K562 (cell line): Measurements from ENCODE around the gene ZNF565. TPM values are rescaled to one million over a fixed set of nuclear protein-coding genes. Genes with fewer than 3 reads are reported as not detected.
A peak's percentile ranks its signal among the peaks of the same experiment; 100 is the strongest.

ENCODE experiments used
- CC2D1A ChIP-seq: fragments of 450-650 bp; IDR thresholded peaks from 2 replicates; pipeline ENCODE4 v1.6.1; 2017; ENCODE audit warnings: mild to moderate bottlenecking
- CREB1 ChIP-seq, 2 experiments: sonication (generic) in 1 of 2; formaldehyde crosslinking in 1 of 2; IDR thresholded peaks; 2 replicates each; pipeline versions ENCODE4 v1.6.1 to v1.8.0; 2012 to 2022; ENCODE audit warnings: inconsistent platforms in 1 of 2, mild to moderate bottlenecking in 1 of 2, missing genetic modification reagents in 1 of 2, moderate library complexity in 1 of 2
- DIDO1 ChIP-seq: fragments of 450-650 bp; IDR thresholded peaks from 2 replicates; pipeline ENCODE4 v1.6.1; 2016; ENCODE audit warnings: low read depth, missing biosample characterization, missing genetic modification characterization
- EHMT2 ChIP-seq: fragments of 450-650 bp; IDR thresholded peaks from 2 replicates; pipeline ENCODE4 v1.6.1; 2018; ENCODE audit warnings: antibody characterized with exemption
- FOXP1 ChIP-seq: sonication (generic); formaldehyde crosslinking; IDR thresholded peaks from 2 replicates; pipeline ENCODE4 v1.8.0; 2022; ENCODE audit warnings: mild to moderate bottlenecking, missing genetic modification reagents
- GATA2 ChIP-seq: sonication (generic); formaldehyde crosslinking; IDR thresholded peaks from 2 replicates; pipeline ENCODE4 v1.4.0; 2020; ENCODE audit warnings: mild to moderate bottlenecking, missing genetic modification reagents
- HDGF ChIP-seq: fragments of 450-650 bp; IDR thresholded peaks from 2 replicates; pipeline ENCODE4 v1.6.1; 2016
- KAT8 ChIP-seq: fragments of 450-650 bp; IDR thresholded peaks from 2 replicates; pipeline ENCODE4 v1.6.1; 2016; ENCODE audit warnings: low read depth, mild to moderate bottlenecking
- MECOM ChIP-seq: fragments of 250-450 bp; sonication (Bioruptor Pico); IDR thresholded peaks from 2 replicates; pipeline ENCODE4 v1.8.0; 2022; ENCODE audit warnings: inconsistent platforms
- MTF1 ChIP-seq: fragments of 250-450 bp; sonication (Bioruptor Pico); IDR thresholded peaks from 2 replicates; pipeline ENCODE4 v1.9.0; 2021; ENCODE audit warnings: moderate library complexity, mild to moderate bottlenecking, inconsistent platforms, borderline replicate concordance
- NFYB ChIP-seq: IDR thresholded peaks from 2 replicates; pipeline ENCODE4 v1.6.1; 2011; ENCODE audit warnings: mild to moderate bottlenecking, moderate library complexity; ENCODE audit not compliant: insufficient read length; ENCODE audit errors: extremely low read depth
- PHB2 ChIP-seq: fragments of 450-650 bp; IDR thresholded peaks from 2 replicates; pipeline ENCODE4 v1.6.1; 2017; ENCODE audit warnings: low read depth
- TEAD4 ChIP-seq, 2 experiments: sonication (generic) in 1 of 2; formaldehyde crosslinking in 1 of 2; IDR thresholded peaks; 2 replicates each; pipeline versions ENCODE4 v1.6.1 to v1.8.0; 2012 to 2022; ENCODE audit warnings: borderline replicate concordance in 1 of 2, inconsistent platforms in 1 of 2, low read length in 1 of 2, mild to moderate bottlenecking in 1 of 2, missing genetic modification reagents in 1 of 2
- ZEB2 ChIP-seq: fragments of 450-650 bp; IDR thresholded peaks from 2 replicates; pipeline ENCODE4 v1.6.1; 2016
- polyA plus RNA-seq, 8 experiments: library from polyadenylated mRNA; depleted of rRNA in 4 of 8; stranded (reverse) in 5 of 8; unstranded in 3 of 8; fragments of >200 nt; fragmentation: Nextera tagmentation in 2 of 8; fragmentation: Illumina TruSeq in 1 of 8; extraction: Ambion mirVana in 2 of 8; extraction: Trizol in 1 of 8; gene quantifications; 2 replicates each; pipeline versions ENCODE4 v1.2.1 to v1.2.3, GENCODE V29; 2011 to 2014; ENCODE audit warnings: inconsistent platforms in 1 of 8, missing spikeins in 1 of 8
- total RNA-seq, 7 experiments: library from RNA; depleted of rRNA in 6 of 7; stranded (reverse); fragments of >200 nt in 6 of 7; fragmentation: Illumina TruSeq in 2 of 7; extraction: Trizol in 2 of 7; gene quantifications; 2 replicates each; pipeline versions ENCODE4 v1.2.1 to v1.2.3, GENCODE V29; 2011 to 2021; ENCODE audit warnings: low replicate concordance in 1 of 7
- TF ChIP-seq, protein P1 (sequence below): fragments of 450-650 bp; IDR thresholded peaks from 2 replicates; pipeline ENCODE4 v1.6.1; 2016; ENCODE audit warnings: mild to moderate bottlenecking, moderate library complexity
- TF ChIP-seq, protein P2 (sequence below), 3 experiments: fragments of 200-800 bp in 1 of 3; sonication (Bioruptor generic) in 1 of 3; sonication (generic) in 1 of 3; formaldehyde crosslinking in 1 of 3; IDR thresholded peaks; 2 replicates each; pipeline versions ENCODE4 v1.6.1 to v1.8.0; 2016 to 2022; ENCODE audit warnings: mild to moderate bottlenecking in 2 of 3, missing compliant biosample characterization in 2 of 3, missing genetic modification characterization in 2 of 3, missing genetic modification reagents in 1 of 3

Gene ZNF565
- total and polyA plus RNA-seq, 9 of the 15 experiments (the other 6 are each of a cell fraction or from before 2014, with no cell fraction given) = 1.3 to 3.2 (median 2.6) TPM

DNA sequence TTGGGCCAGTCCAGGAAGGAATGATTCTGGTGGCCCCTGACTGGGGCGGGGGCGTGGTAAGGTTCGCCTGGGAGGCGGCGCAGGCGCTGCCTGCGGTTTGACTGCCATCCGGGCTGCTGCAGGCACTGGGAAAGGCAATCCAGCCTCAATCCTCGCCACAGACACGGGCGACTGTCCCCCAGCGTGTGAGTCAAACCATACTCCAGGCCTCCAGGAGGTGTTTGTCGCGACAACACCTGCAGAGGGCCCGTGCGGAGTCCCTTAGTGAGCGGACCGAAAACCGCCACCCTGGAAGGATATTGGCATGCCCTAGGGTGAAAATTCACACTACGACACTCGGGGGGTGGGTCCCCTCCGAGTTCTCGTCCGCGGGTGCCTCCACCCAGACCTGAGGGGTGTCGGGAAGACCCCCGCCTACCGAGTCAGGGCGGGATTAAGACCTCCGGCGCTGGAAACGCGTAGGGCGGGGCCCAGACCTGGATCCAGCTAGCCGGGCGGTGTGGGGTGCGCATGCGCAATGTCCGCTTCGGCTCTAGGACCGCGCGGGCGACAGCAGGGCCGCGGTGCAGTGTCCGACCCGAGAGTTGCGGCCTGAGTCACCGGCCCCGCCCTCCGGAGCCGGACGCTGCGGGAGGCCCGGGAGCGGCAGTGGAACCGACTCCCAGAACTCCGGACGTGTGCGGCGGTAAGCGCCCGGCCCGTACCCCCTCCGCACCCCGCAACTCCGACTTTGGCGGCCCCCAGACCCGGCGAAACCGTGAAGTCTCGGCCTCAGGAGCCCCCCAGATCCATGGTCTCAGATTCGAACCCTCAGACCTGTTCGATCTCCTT, 74.8 kb downstream of the ZNF565 start, which contains the start of gene CAPNS1 (continued):
- TF ChIP-seq, protein P1, sequence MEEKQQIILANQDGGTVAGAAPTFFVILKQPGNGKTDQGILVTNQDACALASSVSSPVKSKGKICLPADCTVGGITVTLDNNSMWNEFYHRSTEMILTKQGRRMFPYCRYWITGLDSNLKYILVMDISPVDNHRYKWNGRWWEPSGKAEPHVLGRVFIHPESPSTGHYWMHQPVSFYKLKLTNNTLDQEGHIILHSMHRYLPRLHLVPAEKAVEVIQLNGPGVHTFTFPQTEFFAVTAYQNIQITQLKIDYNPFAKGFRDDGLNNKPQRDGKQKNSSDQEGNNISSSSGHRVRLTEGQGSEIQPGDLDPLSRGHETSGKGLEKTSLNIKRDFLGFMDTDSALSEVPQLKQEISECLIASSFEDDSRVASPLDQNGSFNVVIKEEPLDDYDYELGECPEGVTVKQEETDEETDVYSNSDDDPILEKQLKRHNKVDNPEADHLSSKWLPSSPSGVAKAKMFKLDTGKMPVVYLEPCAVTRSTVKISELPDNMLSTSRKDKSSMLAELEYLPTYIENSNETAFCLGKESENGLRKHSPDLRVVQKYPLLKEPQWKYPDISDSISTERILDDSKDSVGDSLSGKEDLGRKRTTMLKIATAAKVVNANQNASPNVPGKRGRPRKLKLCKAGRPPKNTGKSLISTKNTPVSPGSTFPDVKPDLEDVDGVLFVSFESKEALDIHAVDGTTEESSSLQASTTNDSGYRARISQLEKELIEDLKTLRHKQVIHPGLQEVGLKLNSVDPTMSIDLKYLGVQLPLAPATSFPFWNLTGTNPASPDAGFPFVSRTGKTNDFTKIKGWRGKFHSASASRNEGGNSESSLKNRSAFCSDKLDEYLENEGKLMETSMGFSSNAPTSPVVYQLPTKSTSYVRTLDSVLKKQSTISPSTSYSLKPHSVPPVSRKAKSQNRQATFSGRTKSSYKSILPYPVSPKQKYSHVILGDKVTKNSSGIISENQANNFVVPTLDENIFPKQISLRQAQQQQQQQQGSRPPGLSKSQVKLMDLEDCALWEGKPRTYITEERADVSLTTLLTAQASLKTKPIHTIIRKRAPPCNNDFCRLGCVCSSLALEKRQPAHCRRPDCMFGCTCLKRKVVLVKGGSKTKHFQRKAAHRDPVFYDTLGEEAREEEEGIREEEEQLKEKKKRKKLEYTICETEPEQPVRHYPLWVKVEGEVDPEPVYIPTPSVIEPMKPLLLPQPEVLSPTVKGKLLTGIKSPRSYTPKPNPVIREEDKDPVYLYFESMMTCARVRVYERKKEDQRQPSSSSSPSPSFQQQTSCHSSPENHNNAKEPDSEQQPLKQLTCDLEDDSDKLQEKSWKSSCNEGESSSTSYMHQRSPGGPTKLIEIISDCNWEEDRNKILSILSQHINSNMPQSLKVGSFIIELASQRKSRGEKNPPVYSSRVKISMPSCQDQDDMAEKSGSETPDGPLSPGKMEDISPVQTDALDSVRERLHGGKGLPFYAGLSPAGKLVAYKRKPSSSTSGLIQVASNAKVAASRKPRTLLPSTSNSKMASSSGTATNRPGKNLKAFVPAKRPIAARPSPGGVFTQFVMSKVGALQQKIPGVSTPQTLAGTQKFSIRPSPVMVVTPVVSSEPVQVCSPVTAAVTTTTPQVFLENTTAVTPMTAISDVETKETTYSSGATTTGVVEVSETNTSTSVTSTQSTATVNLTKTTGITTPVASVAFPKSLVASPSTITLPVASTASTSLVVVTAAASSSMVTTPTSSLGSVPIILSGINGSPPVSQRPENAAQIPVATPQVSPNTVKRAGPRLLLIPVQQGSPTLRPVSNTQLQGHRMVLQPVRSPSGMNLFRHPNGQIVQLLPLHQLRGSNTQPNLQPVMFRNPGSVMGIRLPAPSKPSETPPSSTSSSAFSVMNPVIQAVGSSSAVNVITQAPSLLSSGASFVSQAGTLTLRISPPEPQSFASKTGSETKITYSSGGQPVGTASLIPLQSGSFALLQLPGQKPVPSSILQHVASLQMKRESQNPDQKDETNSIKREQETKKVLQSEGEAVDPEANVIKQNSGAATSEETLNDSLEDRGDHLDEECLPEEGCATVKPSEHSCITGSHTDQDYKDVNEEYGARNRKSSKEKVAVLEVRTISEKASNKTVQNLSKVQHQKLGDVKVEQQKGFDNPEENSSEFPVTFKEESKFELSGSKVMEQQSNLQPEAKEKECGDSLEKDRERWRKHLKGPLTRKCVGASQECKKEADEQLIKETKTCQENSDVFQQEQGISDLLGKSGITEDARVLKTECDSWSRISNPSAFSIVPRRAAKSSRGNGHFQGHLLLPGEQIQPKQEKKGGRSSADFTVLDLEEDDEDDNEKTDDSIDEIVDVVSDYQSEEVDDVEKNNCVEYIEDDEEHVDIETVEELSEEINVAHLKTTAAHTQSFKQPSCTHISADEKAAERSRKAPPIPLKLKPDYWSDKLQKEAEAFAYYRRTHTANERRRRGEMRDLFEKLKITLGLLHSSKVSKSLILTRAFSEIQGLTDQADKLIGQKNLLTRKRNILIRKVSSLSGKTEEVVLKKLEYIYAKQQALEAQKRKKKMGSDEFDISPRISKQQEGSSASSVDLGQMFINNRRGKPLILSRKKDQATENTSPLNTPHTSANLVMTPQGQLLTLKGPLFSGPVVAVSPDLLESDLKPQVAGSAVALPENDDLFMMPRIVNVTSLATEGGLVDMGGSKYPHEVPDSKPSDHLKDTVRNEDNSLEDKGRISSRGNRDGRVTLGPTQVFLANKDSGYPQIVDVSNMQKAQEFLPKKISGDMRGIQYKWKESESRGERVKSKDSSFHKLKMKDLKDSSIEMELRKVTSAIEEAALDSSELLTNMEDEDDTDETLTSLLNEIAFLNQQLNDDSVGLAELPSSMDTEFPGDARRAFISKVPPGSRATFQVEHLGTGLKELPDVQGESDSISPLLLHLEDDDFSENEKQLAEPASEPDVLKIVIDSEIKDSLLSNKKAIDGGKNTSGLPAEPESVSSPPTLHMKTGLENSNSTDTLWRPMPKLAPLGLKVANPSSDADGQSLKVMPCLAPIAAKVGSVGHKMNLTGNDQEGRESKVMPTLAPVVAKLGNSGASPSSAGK = peak; percentile 74
- no peak for TF ChIP-seq EHMT2
- 0 out of 2 replicates have a peak, but pooled peaks have one; percentile 56 for TF ChIP-seq CREB1 (IDR thresholded peaks at IDR 0.05)
- TF ChIP-seq CREB1 (CRISPR knock-in tag; IDR thresholded peaks at IDR 0.05) = peak; percentile 82
- no peak for TF ChIP-seq NFYB
- TF ChIP-seq, protein P2, sequence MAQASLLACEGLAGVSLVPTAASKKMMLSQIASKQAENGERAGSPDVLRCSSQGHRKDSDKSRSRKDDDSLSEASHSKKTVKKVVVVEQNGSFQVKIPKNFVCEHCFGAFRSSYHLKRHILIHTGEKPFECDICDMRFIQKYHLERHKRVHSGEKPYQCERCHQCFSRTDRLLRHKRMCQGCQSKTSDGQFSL (CRISPR knock-in tag; IDR thresholded peaks at IDR 0.05) = no peak
- TF ChIP-seq, protein P2 (tag; IDR thresholded peaks at IDR 0.05) = no peak
- TF ChIP-seq MTF1 (CRISPR knock-in tag) = no peak
- TF ChIP-seq KAT8 = no peak
- TF ChIP-seq DIDO1 (tag) = no peak
- no peak for TF ChIP-seq CC2D1A
- 0 out of 2 replicates have a peak, but pooled peaks have one; percentile 16 for TF ChIP-seq PHB2
- TF ChIP-seq TEAD4 (IDR thresholded peaks at IDR 0.05; ENCODE audit: low read length) = no peak
- TF ChIP-seq TEAD4 (CRISPR knock-in tag; IDR thresholded peaks at IDR 0.05; ENCODE audit: borderline replicate concordance) = no peak
- no peak for TF ChIP-seq FOXP1 (CRISPR knock-in tag)
- no peak for TF ChIP-seq GATA2
- TF ChIP-seq MECOM (CRISPR knock-in tag) = no peak
- no peak for TF ChIP-seq HDGF
- peak; percentile 89 for TF ChIP-seq ZEB2
